K562 (cell line): ENCODE measurements around the gene MFSD11. TPM values are rescaled to one million over a fixed set of nuclear protein-coding genes. Genes with fewer than 3 reads are reported as not detected.

Source experiments
- MEF2D ChIP-seq: conservative IDR thresholded peaks from 2 replicates; pipeline ENCODE4 v1.6.1; 2016; ENCODE audit warnings: low read depth, missing genetic modification characterization, missing compliant biosample characterization
- PTBP1 ChIP-seq: fragments of 200-400 bp; formaldehyde crosslinking; IDR thresholded peaks from 2 replicates; pipeline ENCODE4 v1.6.1; 2017; ENCODE audit warnings: low read depth, low read length
- RFX1 ChIP-seq: fragments of 450-650 bp; IDR thresholded peaks from 2 replicates; pipeline ENCODE4 v1.6.1; 2016; ENCODE audit warnings: mild to moderate bottlenecking, moderate library complexity
- ZNF282 ChIP-seq: sonication (generic); formaldehyde crosslinking; IDR thresholded peaks from 2 replicates; pipeline ENCODE4 v1.8.1; 2023; ENCODE audit warnings: missing genetic modification reagents
- polyA plus RNA-seq, 8 experiments: library from polyadenylated mRNA; depleted of rRNA in 4 of 8; stranded (reverse) in 5 of 8; unstranded in 3 of 8; fragments of >200 nt; fragmentation: Nextera tagmentation in 2 of 8; fragmentation: Illumina TruSeq in 1 of 8; extraction: Ambion mirVana in 2 of 8; extraction: Trizol in 1 of 8; gene quantifications; 2 replicates each; pipeline versions ENCODE4 v1.2.1 to v1.2.3, GENCODE V29; 2011 to 2014; ENCODE audit warnings: inconsistent platforms in 1 of 8, missing spikeins in 1 of 8
- total RNA-seq, 7 experiments: library from RNA; depleted of rRNA in 6 of 7; stranded (reverse); fragments of >200 nt in 6 of 7; fragmentation: Illumina TruSeq in 2 of 7; extraction: Trizol in 2 of 7; gene quantifications; 2 replicates each; pipeline versions ENCODE4 v1.2.1 to v1.2.3, GENCODE V29; 2011 to 2021; ENCODE audit warnings: low replicate concordance in 1 of 7
- TF ChIP-seq, protein P1 (sequence below): fragments of 450-650 bp; IDR thresholded peaks from 2 replicates; pipeline ENCODE4 v1.6.1; 2018; ENCODE audit not compliant: partially characterized antibody
- TF ChIP-seq, protein P2 (sequence below), 2 experiments: fragments of 450-650 bp in 1 of 2; sonication (generic) in 1 of 2; formaldehyde crosslinking in 1 of 2; IDR thresholded peaks; 2 replicates each; pipeline versions ENCODE4 v1.7.1 to v1.9.0; 2016 to 2022; ENCODE audit warnings: inconsistent platforms in 1 of 2, mild to moderate bottlenecking in 1 of 2, missing genetic modification reagents in 1 of 2
- TF ChIP-seq, protein P3 (sequence below): fragments of 450-650 bp; conservative IDR thresholded peaks from 2 replicates; pipeline ENCODE4 v1.6.1; 2016; ENCODE audit warnings: missing genetic modification characterization, low read depth, mild to moderate bottlenecking, control low read depth, missing compliant biosample characterization
- TF ChIP-seq, protein P4 (sequence below): IDR thresholded peaks from 2 replicates; pipeline ENCODE4 v1.6.1; 2012; ENCODE audit warnings: low read depth, low read length, improper control_type of control experiment, borderline replicate concordance

MFSD11 gene
- total and polyA plus RNA-seq, 9 of the 15 experiments (the other 6 are each of a cell fraction or from before 2014, with no cell fraction given): 14.4 to 24.5 (median 19.9) TPM

DNA sequence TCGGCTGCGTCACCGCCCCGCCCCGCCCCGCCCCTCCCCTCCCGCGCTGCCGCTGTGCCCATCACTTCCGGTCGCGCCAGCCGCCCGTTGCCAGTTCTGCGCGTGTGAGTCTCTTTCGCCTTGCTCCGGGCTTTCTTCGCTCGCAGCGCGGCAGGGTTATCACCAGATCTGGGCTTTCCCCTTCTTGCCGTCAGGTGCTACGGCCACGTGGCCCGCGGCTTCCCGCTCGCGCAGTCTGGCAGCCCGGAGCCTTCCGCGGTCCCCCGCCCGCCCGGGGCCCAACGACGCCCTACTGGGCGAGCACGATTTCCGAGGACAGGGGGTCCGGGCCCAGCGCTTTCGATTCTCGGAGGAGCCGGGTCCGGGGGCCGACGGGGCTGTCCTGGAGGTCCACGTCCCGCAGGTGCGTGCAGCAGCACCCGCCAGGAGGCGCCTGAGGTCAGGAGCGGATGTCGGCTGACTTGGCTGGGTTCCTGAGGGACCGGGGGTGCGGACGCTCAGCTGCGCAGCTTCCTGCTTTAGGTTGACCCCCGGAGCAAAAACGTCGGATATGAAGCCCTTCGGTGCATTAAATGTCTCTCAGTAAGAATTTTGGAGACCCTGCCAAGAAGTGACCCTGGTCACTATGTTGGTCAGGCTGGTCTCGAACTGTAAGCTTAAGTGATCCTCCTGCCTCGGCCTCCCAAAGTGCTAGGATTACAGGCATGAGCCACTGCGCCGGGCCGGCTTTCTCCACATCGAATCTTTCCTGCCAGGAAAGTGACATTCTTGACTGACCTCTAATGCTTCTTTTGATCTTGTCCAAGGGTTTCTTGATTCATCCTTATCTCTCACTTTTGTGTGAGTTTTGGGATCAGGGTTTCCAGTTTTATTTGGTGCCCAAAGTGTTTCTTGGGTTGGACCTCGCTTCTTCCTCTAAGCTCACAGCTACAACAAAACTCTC, 10.9 kb upstream of the MFSD11 start, which contains the start of gene METTL23 (continued):
- TF ChIP-seq, protein P1, sequence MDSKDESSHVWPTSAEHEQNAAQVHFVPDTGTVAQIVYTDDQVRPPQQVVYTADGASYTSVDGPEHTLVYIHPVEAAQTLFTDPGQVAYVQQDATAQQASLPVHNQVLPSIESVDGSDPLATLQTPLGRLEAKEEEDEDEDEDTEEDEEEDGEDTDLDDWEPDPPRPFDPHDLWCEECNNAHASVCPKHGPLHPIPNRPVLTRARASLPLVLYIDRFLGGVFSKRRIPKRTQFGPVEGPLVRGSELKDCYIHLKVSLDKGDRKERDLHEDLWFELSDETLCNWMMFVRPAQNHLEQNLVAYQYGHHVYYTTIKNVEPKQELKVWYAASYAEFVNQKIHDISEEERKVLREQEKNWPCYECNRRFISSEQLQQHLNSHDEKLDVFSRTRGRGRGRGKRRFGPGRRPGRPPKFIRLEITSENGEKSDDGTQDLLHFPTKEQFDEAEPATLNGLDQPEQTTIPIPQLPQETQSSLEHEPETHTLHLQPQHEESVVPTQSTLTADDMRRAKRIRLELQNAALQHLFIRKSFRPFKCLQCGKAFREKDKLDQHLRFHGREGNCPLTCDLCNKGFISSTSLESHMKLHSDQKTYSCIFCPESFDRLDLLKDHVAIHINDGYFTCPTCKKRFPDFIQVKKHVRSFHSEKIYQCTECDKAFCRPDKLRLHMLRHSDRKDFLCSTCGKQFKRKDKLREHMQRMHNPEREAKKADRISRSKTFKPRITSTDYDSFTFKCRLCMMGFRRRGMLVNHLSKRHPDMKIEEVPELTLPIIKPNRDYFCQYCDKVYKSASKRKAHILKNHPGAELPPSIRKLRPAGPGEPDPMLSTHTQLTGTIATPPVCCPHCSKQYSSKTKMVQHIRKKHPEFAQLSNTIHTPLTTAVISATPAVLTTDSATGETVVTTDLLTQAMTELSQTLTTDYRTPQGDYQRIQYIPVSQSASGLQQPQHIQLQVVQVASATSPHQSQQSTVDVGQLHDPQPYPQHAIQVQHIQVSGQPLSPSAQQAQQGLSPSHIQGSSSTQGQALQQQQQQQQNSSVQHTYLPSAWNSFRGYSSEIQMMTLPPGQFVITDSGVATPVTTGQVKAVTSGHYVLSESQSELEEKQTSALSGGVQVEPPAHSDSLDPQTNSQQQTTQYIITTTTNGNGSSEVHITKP: no peak
- TF ChIP-seq, protein P2, sequence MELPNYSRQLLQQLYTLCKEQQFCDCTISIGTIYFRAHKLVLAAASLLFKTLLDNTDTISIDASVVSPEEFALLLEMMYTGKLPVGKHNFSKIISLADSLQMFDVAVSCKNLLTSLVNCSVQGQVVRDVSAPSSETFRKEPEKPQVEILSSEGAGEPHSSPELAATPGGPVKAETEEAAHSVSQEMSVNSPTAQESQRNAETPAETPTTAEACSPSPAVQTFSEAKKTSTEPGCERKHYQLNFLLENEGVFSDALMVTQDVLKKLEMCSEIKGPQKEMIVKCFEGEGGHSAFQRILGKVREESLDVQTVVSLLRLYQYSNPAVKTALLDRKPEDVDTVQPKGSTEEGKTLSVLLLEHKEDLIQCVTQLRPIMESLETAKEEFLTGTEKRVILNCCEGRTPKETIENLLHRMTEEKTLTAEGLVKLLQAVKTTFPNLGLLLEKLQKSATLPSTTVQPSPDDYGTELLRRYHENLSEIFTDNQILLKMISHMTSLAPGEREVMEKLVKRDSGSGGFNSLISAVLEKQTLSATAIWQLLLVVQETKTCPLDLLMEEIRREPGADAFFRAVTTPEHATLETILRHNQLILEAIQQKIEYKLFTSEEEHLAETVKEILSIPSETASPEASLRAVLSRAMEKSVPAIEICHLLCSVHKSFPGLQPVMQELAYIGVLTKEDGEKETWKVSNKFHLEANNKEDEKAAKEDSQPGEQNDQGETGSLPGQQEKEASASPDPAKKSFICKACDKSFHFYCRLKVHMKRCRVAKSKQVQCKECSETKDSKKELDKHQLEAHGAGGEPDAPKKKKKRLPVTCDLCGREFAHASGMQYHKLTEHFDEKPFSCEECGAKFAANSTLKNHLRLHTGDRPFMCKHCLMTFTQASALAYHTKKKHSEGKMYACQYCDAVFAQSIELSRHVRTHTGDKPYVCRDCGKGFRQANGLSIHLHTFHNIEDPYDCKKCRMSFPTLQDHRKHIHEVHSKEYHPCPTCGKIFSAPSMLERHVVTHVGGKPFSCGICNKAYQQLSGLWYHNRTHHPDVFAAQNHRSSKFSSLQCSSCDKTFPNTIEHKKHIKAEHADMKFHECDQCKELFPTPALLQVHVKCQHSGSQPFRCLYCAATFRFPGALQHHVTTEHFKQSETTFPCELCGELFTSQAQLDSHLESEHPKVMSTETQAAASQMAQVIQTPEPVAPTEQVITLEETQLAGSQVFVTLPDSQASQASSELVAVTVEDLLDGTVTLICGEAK (IDR thresholded peaks at IDR 0.05): peak; percentile 59
- TF ChIP-seq, protein P2 (CRISPR knock-in tag; IDR thresholded peaks at IDR 0.05): no peak
- TF ChIP-seq MEF2D (no peak), PTBP1 (no peak), ZNF282 (CRISPR knock-in tag) (0 out of 2 replicates have a peak, but pooled peaks have one; percentile 64), RFX1 (no peak)
- TF ChIP-seq, protein P3, sequence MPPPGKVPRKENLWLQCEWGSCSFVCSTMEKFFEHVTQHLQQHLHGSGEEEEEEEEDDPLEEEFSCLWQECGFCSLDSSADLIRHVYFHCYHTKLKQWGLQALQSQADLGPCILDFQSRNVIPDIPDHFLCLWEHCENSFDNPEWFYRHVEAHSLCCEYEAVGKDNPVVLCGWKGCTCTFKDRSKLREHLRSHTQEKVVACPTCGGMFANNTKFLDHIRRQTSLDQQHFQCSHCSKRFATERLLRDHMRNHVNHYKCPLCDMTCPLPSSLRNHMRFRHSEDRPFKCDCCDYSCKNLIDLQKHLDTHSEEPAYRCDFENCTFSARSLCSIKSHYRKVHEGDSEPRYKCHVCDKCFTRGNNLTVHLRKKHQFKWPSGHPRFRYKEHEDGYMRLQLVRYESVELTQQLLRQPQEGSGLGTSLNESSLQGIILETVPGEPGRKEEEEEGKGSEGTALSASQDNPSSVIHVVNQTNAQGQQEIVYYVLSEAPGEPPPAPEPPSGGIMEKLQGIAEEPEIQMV (tag): peak; percentile 73; the same call in 1 of the 2 replicates
- TF ChIP-seq, protein P4, sequence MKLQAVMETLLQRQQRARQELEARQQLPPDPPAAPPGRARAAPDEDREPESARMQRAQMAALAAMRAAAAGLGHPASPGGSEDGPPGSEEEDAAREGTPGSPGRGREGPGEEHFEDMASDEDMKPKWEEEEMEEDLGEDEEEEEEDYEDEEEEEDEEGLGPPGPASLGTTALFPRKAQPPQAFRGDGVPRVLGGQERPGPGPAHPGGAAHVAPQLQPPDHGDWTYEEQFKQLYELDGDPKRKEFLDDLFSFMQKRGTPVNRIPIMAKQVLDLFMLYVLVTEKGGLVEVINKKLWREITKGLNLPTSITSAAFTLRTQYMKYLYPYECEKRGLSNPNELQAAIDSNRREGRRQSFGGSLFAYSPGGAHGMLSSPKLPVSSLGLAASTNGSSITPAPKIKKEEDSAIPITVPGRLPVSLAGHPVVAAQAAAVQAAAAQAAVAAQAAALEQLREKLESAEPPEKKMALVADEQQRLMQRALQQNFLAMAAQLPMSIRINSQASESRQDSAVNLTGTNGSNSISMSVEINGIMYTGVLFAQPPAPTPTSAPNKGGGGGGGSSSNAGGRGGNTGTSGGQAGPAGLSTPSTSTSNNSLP: no peak
